SW480 (cell line): ENCODE results near the gene PTPRD.
"Not testable (repeated sequence)": the region's sequence is repeated elsewhere in the genome, so short reads cannot be mapped to it uniquely, and the experiment has no call there.

Experiments
- DNase-seq: peaks from one replicate; pipeline ENCODE4 v3.0.0-alpha.2; 2016; ENCODE audit warnings: low spot score

Gene PTPRD

DNA sequence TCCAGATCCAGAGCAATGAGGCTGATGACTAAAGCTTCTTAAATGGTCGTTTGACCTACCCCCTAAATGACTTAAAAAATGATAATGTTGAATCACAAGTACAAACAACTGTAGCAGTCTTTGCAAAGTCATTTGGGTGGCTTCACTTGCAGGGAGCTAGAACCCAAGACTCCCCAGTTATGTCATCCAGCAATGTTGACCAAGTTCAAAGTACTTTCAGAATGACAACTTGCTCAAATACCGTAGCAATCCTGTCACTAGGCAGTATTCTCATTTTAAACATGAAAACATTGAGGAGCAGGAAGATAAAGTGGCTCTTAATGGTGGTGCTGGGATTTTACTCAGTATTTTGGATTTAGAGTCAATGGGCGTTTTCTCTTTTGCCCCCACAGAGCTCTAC, 1596.2 kb downstream of the PTPRD start:
- DNase-seq = no peak

DNA sequence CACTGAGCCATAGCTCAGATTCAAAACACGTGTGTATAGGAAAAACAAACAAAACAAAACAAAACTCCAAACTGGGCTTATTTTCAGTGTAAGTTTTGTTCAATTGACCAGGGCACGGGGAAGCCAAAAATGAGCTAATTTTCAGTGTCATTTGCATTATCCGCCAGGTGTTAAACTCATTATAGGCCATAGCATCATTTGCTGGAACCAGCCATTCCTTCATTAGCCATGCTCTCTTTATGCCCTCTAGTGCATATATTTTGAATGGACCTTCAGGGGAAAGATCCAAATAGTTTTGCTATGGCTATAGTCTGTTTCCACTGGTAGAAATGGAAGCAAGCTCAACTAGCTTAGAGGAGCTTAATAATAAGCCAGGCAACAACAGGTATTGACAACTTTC, 1608.0 kb downstream of the PTPRD start:
- DNase-seq = no peak

DNA sequence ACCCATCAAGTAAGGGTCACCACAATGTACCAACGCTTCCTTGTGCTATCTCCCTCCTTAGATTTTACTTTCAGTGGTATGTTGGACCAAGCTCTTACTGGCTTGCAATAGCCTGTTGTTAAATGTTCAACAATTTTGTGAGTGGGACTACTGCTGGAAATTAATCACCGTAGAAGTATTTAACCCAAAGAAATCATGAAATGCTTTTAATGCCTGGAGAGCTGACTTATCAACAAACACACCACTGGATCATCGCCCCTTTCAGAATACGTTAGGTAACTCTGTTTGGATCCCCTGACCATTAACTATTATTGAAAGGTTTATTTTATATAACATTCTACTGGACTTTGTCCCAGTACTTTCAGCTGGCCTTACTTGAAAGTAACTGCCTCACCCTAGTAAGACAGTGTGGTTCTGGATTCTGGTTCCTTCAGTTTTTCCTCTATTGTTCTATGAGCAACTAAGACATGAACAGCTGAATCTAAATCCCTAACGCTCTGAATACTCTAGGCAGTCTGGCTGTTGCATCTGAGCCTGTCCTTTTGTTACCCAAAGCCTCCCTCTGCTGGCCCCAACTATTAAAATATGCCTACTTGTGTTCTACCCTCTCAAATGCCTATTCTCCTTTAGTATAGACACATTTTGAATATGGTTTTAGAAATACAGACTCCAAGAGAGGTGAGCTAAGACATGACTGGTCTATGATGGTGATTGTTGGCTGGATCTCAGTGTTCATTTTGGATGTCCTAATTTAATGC, 1609.8 kb downstream of the PTPRD start:
- no peak for DNase-seq

DNA sequence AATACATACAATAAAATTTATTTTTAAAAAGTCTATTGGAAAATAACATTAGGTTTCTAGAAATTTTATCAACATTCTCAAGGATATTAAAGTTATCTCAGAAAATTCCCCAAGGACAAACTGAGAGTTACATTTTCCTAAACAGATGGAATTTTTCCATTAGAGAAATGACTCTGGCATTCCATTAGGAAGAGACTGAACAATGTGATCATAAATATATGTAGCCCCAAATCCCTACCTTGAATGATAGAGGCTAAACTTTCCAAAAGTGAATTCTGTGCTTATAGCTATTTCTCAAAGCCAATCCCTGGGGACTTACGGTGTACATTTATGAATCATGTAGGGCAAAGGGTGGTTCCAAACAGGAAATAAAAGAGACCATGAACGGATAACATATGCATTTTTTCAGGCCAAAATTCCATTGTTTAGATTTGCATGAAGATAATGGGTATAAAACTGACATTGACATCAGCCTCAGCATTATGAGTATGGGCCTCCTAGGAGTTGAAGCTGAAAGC, 1632.2 kb downstream of the PTPRD start:
- no peak for DNase-seq

DNA sequence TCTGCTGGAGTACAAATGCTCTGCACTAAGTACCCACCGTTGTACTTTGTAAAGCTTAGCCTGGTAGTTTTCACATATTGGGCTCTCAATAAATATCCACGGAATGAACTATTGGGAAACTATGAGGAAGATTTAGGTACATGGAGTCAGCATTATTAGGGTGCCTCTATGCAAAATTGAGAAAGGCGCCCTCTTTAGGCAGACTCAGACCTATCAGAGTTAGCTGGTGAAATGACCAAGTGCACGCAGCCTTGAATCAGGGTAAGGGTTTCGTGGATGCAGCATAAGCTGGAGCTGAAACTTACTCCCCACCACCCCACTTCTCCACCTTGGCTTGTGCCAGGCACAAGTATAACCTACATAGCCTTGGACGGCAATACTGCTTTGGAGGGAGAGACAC, 1634.5 kb downstream of the PTPRD start:
- DNase-seq = no peak

DNA sequence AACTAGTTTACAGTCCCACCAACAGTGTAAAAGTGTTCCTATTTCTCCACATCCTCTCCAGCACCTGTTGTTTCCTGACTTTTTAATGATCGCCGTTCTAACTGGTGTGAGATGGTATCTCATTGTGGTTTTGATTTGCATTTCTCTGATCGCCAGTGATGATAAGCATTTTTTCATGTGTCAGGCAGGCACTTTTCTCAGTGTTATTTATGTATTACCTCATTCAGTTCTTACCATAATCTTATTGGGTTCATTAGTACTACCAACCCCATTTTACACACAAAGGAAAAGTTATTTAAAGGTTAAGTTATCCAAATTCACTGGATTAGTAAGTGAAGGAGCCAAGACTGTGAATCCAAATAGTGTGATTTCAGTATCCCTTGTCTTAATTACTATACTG, 1644.5 kb downstream of the PTPRD start:
- not testable (repeated sequence) for DNase-seq

DNA sequence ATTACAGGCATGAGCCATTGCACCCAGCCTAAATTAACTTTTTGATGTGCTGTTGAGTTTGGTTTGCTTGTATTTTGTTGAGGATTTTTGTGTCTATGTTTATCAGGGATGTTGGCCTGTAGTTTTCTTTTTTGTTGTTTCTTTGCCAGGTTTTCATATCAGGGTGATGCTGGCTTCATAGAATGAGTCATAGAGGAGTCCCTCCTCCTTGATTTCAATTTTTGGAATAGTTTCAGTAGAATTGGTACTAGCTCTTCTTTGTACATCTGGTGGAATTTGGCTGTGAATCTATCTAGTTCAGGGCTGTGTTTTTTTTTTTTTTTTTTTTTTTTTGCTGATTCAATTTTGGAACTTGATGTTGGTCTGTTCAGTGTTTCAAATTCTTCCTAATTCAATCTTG, 1648.9 kb downstream of the PTPRD start:
- DNase-seq = no peak

DNA sequence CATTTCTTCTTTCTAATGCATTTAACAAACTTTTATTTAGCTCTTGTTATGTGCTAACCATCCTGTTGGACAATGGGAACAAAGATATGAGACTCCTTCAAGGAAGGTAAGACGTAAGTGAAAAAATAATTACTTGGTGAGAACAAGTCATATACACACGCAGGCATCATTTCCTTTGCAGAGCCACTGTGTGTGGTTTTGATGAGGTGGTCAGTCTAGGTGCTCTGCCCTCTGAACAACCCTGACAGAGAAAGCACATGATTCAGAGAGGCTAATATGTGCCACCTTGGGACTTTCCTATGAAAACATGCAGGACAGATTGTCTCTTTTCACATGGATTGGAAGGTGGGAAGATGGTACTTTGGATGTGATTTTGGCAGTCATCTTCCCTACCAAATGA, 1650.7 kb downstream of the PTPRD start:
- DNase-seq = no peak

DNA sequence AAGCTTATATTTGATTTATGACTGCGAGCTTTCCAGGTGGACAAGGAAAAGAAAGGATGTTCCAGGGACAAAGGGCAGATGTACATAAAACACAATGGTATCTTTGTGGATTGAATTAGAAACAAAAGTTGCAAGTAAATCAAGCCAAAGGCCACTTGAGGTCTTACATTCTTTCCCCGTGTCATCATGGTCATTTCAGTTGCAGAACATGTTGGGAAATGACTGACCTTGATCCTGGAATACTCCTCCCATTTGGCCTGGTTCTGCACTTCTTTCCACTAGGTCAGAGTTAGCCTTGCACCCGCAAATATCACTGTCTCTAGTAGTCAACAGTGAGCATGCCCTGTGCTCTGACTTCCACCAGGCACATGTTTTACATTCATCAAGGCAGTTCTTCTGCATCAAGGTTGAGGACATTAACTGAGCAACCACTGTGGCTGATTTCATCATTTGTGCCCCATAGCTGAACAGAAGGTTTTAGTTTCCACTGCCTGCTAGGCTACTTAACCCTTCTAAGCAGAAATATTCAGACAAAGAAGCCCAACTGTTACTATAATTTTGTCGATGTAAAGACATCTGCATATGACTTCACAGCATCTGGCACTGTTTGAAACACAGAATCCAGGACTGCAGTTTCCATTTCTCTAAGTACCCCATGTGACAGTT, 1651.5 kb downstream of the PTPRD start:
- no peak for DNase-seq

DNA sequence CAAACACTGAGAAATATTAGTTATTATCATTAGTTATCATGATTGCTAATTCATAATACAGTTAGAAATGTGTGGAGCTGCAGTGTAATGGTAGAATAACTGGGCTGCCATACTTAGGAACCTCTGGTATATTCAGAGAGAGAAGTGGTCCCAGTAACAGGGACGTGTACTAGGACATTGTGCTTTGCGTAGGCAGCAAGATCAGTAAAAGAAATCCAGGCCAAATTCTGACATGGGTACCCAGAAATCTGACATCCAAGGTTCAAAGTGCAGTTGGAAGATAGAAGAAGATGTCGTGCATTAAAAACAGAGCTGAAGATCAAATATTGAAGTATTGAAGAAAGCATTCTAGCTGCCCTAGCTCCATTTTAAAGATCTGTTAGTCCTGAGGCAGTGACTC, 1652.5 kb downstream of the PTPRD start:
- DNase-seq = no peak

DNA sequence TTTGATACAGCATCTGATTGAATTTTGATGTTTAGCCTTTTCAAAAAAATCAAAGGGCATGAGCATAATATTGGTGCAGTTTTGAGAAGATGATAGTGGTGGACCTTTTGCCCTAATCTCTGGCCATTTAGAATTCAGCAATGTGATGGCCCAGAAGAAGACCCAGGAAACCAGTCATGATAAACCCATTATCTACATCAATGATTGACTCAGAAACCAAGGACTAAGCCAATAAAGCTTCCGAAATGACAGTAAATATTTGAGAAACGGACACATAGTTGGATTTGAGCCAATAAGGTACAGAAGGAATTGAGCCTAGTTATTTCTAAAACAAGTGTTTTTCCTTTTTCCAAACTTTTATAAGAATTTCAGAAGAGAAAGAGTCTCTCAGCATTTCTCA, 1654.4 kb downstream of the PTPRD start:
- DNase-seq = no peak

DNA sequence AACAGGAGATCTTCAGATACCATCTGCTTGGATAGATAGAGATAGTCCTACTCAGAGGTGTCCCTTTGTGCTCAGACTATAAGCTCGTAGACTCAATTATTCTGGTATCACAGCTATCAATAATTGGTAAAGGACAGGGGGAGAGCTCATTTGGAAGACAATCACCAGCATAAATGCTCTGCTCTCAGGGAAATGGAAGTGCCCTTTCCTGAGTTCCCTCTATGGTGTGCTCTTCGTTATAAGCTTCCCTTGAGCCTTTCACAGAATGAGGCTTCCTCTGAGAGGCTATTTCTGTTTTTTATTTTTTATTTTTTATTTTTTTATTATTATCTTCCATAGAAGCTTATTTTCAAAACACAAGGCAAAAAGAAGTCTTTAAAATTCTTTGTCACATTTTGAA, 1657.5 kb downstream of the PTPRD start:
- DNase-seq = no peak

DNA sequence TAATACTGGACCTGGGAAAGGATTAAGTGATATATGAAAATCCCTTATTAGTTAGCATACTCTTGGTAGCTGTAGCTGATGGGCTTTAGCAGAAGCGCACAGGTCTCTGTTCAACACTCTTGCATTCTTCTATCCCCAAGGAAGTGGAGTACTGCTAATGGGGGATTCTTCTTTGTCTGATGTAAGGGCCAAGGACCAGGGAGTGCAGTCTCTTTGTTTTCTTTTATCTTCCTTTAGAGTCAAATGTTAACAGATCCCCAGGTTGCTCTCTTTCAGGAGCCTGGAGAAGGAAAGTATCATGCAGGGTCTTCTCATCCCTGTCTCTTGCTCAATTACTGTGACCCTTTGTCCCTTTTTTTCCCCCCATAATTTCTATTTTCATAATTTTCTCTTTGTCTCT, 1666.3 kb downstream of the PTPRD start:
- no peak for DNase-seq

DNA sequence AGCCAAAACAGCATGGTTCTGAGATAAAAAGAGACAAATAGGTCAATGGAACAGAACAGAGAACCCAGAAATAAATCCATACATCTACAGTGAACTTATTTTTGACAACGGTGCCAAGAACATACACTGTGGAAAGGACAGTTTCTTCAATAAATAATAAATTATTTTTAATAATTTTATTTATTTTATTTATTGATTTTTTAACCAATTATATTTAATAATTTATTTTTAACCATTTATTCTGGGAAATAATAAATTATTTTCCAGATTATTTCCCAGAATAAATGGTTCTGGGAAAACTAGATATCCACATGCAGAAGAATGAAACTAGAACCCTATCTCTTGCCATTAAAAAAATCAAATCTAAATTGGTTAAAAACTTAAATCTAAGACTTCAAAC, 1669.4 kb downstream of the PTPRD start:
- no peak for DNase-seq

DNA sequence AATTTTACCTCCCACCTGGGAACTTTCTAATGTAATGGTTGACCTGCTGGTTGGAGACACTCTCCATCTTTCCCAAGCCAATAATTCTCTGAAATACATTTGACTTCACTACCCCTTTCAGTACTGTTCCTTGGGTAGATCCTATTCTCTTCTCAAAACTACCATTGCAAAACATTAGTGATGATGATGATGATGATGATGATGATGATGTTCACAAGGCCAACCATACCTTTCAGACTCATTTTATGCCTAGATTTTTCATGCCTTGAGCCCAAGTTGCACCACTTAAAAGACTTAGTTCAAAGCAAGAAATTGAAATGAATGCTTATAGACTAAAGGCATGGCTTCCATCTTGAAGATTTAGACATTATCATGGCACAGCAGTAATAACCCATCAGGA, 1672.2 kb downstream of the PTPRD start:
- DNase-seq = no peak

DNA sequence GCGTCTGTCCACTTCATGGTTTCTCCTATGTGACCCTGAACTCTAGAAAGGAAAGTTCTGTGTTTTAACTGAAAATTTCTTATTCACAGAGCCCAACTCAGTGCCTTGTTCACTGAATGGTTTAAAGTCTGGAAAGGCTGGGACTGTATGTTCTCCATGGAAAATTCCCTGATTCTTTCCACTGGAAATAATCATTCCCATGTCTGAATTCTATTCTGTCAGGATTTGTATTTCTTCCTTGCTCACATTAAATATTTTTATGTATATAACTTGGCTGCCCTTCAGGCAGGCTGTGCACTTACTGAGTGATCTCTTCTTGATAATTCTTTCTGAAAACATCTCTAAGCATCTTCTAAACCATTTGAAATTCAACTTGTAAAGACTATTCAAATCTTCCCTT, 1686.3 kb downstream of the PTPRD start:
- DNase-seq = no peak

DNA sequence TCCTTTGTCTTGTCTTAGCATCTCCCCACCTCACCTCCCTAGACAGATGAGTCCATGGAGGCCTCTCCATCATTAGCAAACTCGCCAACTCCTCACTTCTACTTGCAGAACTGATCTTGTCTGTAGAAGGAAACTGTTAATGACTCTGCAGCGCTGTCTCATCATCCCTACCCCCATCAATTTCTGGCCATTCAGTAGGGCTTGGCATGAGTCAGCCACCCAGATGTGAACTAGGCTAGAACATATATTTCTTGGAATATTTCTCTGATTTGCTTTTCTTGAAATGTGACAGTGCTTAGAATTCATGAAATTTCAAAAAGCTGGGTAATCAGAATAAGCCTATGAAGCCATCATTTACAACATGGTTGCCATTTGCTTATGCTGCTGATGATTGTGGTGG, 1688.2 kb downstream of the PTPRD start:
- DNase-seq = no peak

DNA sequence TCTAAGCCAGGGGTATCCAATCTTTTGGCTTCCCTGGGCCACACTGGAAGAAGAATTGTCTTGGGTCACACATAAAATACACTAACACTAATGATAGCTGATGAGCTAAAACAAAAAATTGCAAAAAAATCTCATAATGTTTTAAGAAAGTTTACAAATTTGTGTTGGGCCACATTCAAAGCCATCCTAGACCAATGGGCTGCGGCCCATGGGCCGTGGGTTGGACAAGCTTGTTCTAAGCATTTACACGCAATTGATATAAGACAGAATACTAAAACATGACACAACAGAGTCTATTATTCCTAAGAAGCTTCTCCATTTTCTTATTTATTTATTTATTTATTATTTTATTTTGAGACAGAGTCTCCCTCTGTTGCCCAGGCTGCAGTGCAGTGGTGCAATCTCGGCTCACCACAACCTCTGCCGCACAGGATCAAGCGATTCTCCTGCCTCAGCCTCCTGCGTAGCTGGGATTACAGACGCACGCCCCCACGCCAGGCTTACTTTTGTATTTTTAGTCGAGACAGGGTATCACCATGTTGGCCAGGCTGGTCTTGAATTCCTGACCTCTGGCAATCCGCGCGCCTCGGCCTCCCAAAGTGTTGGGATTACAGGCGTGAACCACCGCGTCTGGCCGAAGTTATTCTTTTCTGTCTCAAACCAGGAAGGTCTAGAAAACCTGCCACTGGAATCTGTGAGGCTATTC, 1692.2 kb downstream of the PTPRD start:
- DNase-seq = not testable (repeated sequence)

DNA sequence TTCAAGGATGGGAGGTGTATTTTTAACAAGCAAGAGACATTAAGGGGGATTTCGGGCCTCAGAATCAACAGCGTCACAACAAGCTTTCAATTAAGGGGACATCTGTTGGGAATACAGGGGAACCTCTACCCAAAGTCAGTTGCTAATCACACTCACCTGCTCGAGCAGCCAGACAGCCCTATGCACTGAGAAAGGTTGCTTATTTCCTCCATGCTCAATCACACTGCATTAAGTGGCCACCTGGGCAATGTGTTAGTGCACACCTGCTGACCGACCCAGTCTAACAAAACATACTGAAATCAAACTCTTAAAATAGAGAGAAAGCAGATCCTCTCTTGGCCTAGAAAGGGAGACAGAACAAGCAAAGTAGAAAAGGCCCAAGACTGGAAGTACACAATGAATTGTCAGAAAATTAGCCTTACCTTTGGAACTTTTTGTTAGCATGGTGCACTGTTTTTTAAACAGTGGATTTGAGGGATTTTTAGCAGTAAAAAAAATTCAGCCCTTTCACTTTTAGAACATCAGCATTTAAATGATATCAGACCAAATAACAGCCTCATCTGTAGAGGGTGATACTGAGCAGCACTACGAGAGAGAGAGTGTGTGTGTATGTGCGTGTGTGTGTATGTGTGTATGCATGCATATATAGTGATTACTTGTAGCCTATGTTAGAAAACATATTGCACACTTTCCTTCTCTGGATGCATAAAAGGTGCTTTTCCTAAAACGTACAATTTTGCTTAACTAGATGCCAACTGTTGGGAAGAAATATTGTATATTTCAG, 1694.7 kb downstream of the PTPRD start:
- no peak for DNase-seq

DNA sequence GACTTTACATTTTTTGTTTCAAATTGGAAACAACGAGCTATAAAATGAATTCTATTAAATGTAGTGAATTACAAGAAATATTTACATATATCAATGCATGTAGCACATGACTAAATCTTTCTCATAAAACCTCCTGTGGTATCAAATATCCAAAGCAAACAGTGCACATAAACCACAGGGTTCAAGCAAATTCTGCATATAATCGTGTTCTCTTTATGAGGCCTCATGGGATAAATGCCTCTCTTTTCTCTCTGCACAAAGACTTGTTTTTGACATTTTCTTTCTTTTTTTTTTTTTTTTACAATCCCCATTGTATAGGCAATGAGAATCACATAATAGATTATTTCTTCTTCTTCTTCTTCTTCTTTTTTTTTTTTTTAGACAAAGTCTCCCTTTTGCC, 1696.0 kb downstream of the PTPRD start:
- DNase-seq = no peak

DNA sequence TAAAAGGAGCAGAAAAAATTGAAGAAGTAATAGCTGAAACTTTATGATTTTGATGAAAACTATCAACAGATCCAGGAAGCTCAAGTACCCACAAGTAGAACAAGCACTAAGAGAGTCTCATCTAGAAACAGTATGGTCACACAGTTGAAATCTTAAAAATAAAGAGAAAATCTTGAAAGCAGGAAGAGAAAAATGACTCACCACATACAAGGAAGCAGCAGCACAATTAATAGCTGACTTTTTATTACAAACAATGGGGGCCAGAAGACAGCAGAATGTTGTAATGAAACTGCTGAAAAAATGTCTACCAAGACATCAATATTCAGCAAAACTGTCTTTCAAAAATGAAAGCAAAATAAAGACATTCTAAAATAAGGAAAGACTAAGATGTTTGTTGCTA, 1704.9 kb downstream of the PTPRD start:
- no peak for DNase-seq

DNA sequence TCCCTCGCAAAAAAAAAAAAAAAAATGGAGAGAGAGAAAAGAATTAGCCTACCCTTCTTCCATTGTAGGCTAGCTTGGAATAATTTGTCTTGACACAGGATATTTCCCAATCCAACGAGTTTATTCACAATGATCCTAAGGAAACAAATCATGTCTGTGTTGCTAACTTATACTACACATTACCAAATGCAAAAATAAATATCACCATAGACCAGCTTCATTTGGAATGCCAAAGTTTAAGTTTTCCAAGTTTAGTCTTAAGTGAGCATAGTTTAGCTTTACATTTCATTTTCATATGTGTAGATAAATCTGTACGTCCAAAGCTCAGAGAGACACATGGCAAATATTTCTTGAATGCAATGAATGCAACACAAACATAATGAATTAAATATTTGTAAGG, 1707.1 kb downstream of the PTPRD start:
- DNase-seq = no peak
